ENCODE results near the gene RPE65. TPM values are rescaled to one million over a fixed set of nuclear protein-coding genes. Genes with fewer than 3 reads are reported as not detected.

The RPE65 gene
- total RNA-seq, 1 experiment from 2014 or later = not detected

- peak; percentile 62; the same call in 1 of the 2 replicates for TF ChIP-seq E2F1 (CRISPR knock-in tag; IDR thresholded peaks at IDR 0.05)
- no peak for TF ChIP-seq GRHL2 (CRISPR knock-in tag; IDR thresholded peaks at IDR 0.05; ENCODE audit: insufficient replicate concordance, severe bottlenecking)
- TF ChIP-seq NR3C1 (CRISPR knock-in tag; conservative IDR thresholded peaks at IDR 0.05; ENCODE audit: low read depth) = no peak
- TF ChIP-seq MAX (CRISPR knock-in tag; IDR thresholded peaks at IDR 0.05) = peak; percentile 90
- TF ChIP-seq ZNF138 (CRISPR knock-in tag; conservative IDR thresholded peaks at IDR 0.05) = peak; percentile 73; the same call in 1 of the 2 replicates
- TF ChIP-seq ZNF263 (CRISPR knock-in tag; IDR thresholded peaks at IDR 0.05; ENCODE audit: low read depth) = 0 out of 2 replicates have a peak, but pooled peaks have one; percentile 23
- peak; percentile 33; the same call in 1 of the 2 replicates for TF ChIP-seq GABPB1 (CRISPR knock-in tag; IDR thresholded peaks at IDR 0.05)
- no peak for TF ChIP-seq NFATC4 (CRISPR knock-in tag; IDR thresholded peaks at IDR 0.05)
- TF ChIP-seq IRF2 (CRISPR knock-in tag; IDR thresholded peaks at IDR 0.05; ENCODE audit: borderline replicate concordance, low read depth) = no peak
- no peak for TF ChIP-seq NR1H2 (CRISPR knock-in tag; IDR thresholded peaks at IDR 0.05)
- peak; percentile 99 for TF ChIP-seq USF1 (CRISPR knock-in tag; IDR thresholded peaks at IDR 0.05)
- TF ChIP-seq STAT6 (CRISPR knock-in tag; conservative IDR thresholded peaks at IDR 0.05; ENCODE audit: low read depth) = no peak
- TF ChIP-seq USF2 (CRISPR knock-in tag; IDR thresholded peaks at IDR 0.05) = peak; percentile 99
- TF ChIP-seq MXD4 (CRISPR knock-in tag; IDR thresholded peaks at IDR 0.05; ENCODE audit: borderline replicate concordance) = no peak
- TF ChIP-seq NFE2L1 (CRISPR knock-in tag; IDR thresholded peaks at IDR 0.05) = peak; percentile 84; the same call in 1 of the 2 replicates
- TF ChIP-seq PRRX2 (CRISPR knock-in tag; IDR thresholded peaks at IDR 0.05) = no peak
- peak; percentile 76; the same call in 1 of the 2 replicates for TF ChIP-seq E2F5 (CRISPR knock-in tag; IDR thresholded peaks at IDR 0.05)
- TF ChIP-seq PREB (CRISPR knock-in tag; IDR thresholded peaks at IDR 0.05; ENCODE audit: borderline replicate concordance) = 0 out of 2 replicates have a peak, but pooled peaks have one; percentile 31
- 0 out of 2 replicates have a peak, but pooled peaks have one; percentile 45 for TF ChIP-seq ETV6 (CRISPR knock-in tag; IDR thresholded peaks at IDR 0.05)
- TF ChIP-seq SOX15 (CRISPR knock-in tag; IDR thresholded peaks at IDR 0.05) = no peak
- TF ChIP-seq ZNF281 (CRISPR knock-in tag; IDR thresholded peaks at IDR 0.05) = 0 out of 2 replicates have a peak, but pooled peaks have one; percentile 26
- TF ChIP-seq FOXP1 (CRISPR knock-in tag; IDR thresholded peaks at IDR 0.05; ENCODE audit: borderline replicate concordance) = peak; percentile 95
Measured at GRCh38 chr1:68496680-68497357, 47.1 kb upstream of the RPE65 start, which contains the start of gene DEPDC1 (continued).

All from WTC11 (cell line).